B cell (primary cell): ENCODE measurements around the gene SRPRB.

Source experiments
- EZH2 ChIP-seq: IDR thresholded peaks from 2 replicates; pipeline ENCODE4 v1.6.1; 2012; ENCODE audit warnings: borderline replicate concordance, low read depth, mild to moderate bottlenecking, moderate library complexity, low read length; ENCODE audit not compliant: insufficient read depth, poor library complexity, severe bottlenecking
- TF ChIP-seq, protein P1 (sequence below): fragments of 200-600 bp; IDR thresholded peaks from one replicate; pipeline ENCODE4 v1.8.0; 2022; ENCODE audit warnings: antibody characterized with exemption, mild to moderate bottlenecking

DNA sequence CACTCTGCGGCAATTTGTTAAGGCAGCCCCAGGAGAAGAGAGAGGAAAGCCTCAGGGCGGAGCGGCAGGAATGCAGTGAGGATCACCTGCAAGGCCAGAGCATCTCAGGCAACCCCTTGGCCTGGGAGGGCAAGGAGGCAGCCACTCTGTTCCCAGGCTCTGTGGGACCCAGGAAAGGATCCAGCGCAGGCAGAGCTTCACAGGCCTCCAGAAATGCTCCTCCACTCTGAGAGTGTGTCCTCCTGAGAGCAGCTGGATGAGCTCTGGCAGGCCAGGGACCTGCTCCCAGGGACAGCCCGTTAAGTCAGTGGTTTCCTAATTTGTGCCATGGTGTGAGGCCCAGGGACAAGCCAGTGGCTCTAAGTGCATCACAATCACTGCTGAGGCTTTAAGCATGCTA, 54.9 kb downstream of the SRPRB start:
- TF ChIP-seq EZH2 = no peak
- TF ChIP-seq, protein P1, sequence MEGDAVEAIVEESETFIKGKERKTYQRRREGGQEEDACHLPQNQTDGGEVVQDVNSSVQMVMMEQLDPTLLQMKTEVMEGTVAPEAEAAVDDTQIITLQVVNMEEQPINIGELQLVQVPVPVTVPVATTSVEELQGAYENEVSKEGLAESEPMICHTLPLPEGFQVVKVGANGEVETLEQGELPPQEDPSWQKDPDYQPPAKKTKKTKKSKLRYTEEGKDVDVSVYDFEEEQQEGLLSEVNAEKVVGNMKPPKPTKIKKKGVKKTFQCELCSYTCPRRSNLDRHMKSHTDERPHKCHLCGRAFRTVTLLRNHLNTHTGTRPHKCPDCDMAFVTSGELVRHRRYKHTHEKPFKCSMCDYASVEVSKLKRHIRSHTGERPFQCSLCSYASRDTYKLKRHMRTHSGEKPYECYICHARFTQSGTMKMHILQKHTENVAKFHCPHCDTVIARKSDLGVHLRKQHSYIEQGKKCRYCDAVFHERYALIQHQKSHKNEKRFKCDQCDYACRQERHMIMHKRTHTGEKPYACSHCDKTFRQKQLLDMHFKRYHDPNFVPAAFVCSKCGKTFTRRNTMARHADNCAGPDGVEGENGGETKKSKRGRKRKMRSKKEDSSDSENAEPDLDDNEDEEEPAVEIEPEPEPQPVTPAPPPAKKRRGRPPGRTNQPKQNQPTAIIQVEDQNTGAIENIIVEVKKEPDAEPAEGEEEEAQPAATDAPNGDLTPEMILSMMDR = no peak
